Spinal cord (tissue), 10 donors: Measurements from ENCODE around the gene ARAP1. TPM values are rescaled to one million over a fixed set of nuclear protein-coding genes. Genes with fewer than 3 reads are reported as not detected.

Experiments
- DNase-seq, 6 donors: peaks; one replicate each; pipeline versions ENCODE4 v3.0.0 to v3.0.0-alpha.2; 2013 to 2015; ENCODE audit warnings: low spot score in 6 of 6, low read depth in 4 of 6
- H3K27ac ChIP-seq: one replicate; pipeline ENCODE4 v1.5.1; 2013; ENCODE audit warnings: low read depth, low read length, control low read depth
- H3K27me3 ChIP-seq: one replicate; pipeline ENCODE4 v1.6.1; 2013; ENCODE audit warnings: low read length; ENCODE audit not compliant: control insufficient read depth, insufficient read depth
- H3K36me3 ChIP-seq: one replicate; pipeline ENCODE4 v1.6.1; 2013; ENCODE audit warnings: low read length; ENCODE audit not compliant: control insufficient read depth, insufficient read depth
- H3K4me1 ChIP-seq: one replicate; pipeline ENCODE4 v1.6.1; 2013; ENCODE audit warnings: low read length; ENCODE audit not compliant: control insufficient read depth, insufficient read depth
- H3K4me3 ChIP-seq: one replicate; pipeline ENCODE4 v1.5.1; 2013; ENCODE audit warnings: low read depth, low read length, control low read depth
- H3K9me3 ChIP-seq: one replicate; pipeline ENCODE4 v1.6.1; 2013; ENCODE audit warnings: low read length; ENCODE audit not compliant: control insufficient read depth, insufficient read depth
- WGBS: methylation state at CpG from one replicate; pipeline ENCODE4 v1.1.5; 2013; ENCODE audit warnings: missing lambda C conversion rate; ENCODE audit not compliant: insufficient coverage; 5-methylcytosine and 5-hydroxymethylcytosine counted together
- polyA plus RNA-seq, 2 donors: library from polyadenylated mRNA; unstranded; fragments of 120-200 nt; gene quantifications; one replicate each; pipeline ENCODE4 v1.2.1, GENCODE V29; 2013; ENCODE audit not compliant: insufficient read length in 2 of 2
- total RNA-seq, 2 donors: library from RNA; depleted of rRNA in 1 of 2; stranded (reverse); fragments of 120-200 nt in 1 of 2; fragments of >200 nt in 1 of 2; gene quantifications; one replicate each; pipeline versions ENCODE4 v1.2.3 to v1.2.4, GENCODE V29; 2013 to 2014
- donor health status: healthy.

ARAP1 gene
- total and polyA plus RNA-seq, 4 donors: 44.8 to 79.2 (median 52.1) TPM

- Histone ChIP-seq H3K27ac (no peak overlapping the region), H3K9me3 (no peaks in the 10 kb centered on the region), H3K36me3 (peaks cover 31% of the 10 kb centered on the region), H3K4me1 (peaks cover 43% of the 10 kb centered on the region), H3K27me3 (no peaks in the 10 kb centered on the region), H3K4me3 (peak overlapping the region; percentile 32)
- DNase-seq: no peak
- 94% methylated on average over 7 of the region's 10 CpGs for WGBS
These were observed 28.3 kb upstream of the ARAP1 start for GRCh38 chr11:72780296-72781062.

DNA sequence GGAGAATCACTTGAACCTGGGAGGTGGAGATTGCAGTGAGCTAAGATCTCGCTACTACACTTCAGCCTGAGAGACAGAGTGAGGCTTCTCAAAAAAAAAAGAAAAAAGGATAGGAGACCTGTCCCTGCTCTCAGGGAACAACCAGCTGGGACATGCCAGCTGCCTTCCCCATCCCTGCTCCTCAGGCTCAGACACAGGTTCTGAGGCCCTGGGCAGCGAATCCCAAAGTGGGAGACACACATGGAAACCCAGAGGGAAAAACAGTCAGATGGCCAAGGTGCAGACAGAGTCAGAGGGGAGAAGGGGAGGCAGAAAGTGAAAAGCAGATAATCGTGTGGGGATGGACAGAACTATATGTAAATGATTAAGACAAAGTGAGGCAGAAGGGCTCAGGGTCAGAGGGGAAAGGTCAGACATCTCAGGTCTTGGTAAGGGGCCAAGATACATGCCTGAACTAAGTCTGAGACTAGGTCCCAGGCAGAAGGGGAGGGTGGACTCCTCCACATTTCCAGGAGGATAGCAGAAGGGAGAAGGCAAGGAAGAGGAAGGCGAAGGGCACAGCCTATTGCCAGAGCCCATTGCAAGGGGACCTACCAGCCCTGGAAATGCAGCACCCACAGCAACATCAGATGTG lies 27.4 kb upstream of the ARAP1 start:
- 43% methylated on average over 1 of the region's 4 CpGs for WGBS
- Histone ChIP-seq H3K4me1 (peaks cover 51% of the 10 kb centered on the region), H3K4me3 (no peak overlapping the region), H3K9me3 (no peaks in the 10 kb centered on the region), H3K27me3 (no peaks in the 10 kb centered on the region), H3K27ac (no peak overlapping the region), H3K36me3 (peaks cover 31% of the 10 kb centered on the region)
- no peak for DNase-seq

DNA sequence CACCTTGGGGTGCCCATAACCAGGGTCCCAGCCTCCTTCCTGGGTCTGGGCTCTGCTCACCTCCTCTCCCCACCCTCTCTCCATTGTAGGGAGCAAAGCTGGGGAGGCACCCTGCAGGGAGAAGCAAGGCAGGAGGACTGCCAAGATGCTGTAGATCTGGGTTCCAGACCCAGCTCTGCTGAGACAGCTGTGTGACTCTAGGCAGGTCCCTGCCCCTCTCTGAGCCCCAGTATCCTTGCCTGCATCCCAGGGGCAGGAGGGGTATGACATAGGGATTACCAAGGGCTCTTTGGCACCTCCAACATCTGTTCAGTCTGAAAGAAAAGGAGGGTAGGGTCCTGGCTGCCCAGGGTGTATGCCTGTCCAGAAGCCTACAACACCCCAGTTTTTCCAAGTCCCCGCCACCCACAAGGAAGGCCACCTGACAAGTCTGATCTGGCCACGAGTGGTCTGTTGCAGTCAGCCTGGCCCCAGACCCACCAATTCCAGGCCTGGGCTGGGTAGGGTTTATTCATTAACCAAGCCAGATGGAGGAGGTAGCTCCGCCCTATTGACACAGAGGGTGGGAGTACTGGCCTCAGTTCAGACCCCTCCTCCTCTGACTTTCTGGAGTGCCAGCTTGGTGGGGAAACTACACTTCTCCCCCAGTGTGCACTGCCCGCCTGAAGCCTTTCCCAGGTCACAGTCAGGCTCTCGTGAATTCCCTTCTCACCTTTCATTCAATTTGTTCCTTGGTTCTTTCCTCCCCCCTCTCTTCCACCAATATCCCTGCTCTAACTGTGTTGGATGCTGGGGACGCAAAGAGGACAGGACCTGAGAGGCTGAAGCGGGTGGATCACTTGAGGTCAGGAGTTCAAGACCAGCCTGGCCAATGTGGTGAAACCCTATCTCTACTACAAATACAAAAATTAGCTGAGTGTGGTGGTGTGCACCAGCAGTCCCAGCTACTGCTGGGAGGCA lies 26.6 kb upstream of the ARAP1 start:
- Histone ChIP-seq H3K27me3 (no peaks in the 10 kb centered on the region), H3K36me3 (peaks cover 37% of the 10 kb centered on the region), H3K4me1 (peaks cover 59% of the 10 kb centered on the region), H3K4me3 (no peak overlapping the region), H3K27ac (no peak overlapping the region), H3K9me3 (no peaks in the 10 kb centered on the region)
- DNase-seq: no peak
- WGBS: 64% methylated on average over 2 of the region's 7 CpGs

DNA sequence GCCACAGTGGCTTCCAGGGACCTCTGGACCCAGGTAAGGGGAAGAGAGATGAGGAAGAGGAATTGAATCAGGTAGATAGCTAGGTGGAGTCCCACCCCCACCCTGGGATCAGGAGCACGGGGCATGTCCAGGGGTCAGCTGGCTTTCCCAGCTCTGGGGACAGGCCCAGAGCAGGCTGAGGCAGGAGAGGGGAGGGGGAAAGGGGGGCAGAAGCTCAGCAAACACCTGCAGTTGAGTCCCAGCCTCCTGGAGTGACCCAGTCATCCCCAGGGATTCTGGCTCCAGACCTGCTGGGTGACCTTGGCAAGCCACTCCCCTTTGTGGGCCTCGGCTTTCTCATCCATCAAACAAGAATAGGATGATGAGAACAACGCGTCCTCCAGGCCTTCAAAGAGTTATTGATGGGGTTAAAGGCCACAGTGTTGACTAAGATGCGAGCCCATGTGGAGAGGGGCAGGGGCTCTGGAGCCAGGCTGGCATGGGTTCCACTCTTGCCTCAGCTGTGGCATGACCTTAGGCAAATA lies 25.6 kb upstream of the ARAP1 start:
- Histone ChIP-seq H3K27ac (no peak overlapping the region), H3K36me3 (peaks cover 37% of the 10 kb centered on the region), H3K9me3 (no peaks in the 10 kb centered on the region), H3K27me3 (no peaks in the 10 kb centered on the region), H3K4me1 (peaks cover 64% of the 10 kb centered on the region), H3K4me3 (no peak overlapping the region)
- WGBS: 63% methylated on average over 2 of the region's 5 CpGs
- DNase-seq: no peak

GRCh38 chr11:72776844-72777754 lies 24.9 kb upstream of the ARAP1 start:
- DNase-seq: no peak
- Histone ChIP-seq H3K27ac (no peak overlapping the region), H3K4me1 (peaks cover 61% of the 10 kb centered on the region), H3K4me3 (no peak overlapping the region), H3K36me3 (peaks cover 39% of the 10 kb centered on the region), H3K9me3 (no peaks in the 10 kb centered on the region), H3K27me3 (no peaks in the 10 kb centered on the region)
- WGBS: 78% methylated on average over 6 of the region's 7 CpGs

DNA sequence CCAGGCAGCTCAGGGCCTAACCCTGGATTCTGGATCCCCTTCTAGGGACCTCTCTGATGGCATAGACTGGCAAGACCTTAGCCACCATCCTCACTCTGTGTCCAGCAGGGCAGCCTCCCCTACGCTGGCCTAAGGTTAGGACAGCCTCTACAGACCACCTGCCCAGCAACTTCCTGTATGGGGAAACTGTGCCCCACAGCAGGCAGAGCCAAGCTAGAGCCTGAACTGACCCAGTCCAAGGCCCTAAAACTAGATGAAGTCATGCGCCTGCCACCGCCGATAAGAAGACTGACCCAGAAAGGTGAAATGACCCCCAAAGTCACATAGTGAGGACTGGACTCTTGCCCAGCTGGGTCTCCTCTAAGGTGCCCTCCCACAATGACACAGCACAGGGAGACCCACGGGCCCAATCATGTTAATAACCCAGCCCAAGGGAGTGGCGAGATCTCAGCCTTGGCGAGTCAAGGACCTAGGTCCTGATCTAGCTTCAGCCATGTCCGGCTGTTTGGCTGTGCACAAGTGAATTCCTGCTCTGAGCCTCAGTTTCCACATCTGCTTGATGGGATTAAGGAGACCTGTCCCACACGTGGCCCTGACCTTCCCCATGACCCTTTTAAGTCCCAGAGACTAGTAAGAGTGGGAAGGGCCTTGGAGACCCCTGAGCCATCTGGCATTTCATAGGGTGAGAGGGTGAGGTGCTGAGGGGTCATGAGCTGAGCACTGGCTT lies 24.1 kb upstream of the ARAP1 start:
- no peak for DNase-seq
- 92% methylated on average over 8 of the region's 9 CpGs for WGBS
- Histone ChIP-seq H3K27me3 (no peaks in the 10 kb centered on the region), H3K4me1 (peaks cover 60% of the 10 kb centered on the region), H3K36me3 (peaks cover 46% of the 10 kb centered on the region), H3K4me3 (no peak overlapping the region), H3K9me3 (no peaks in the 10 kb centered on the region), H3K27ac (no peak overlapping the region)

- Histone ChIP-seq H3K4me1 (peaks cover 52% of the 10 kb centered on the region), H3K9me3 (no peaks in the 10 kb centered on the region), H3K4me3 (no peak overlapping the region), H3K27me3 (no peaks in the 10 kb centered on the region), H3K36me3 (peaks cover 47% of the 10 kb centered on the region), H3K27ac (no peak overlapping the region)
- DNase-seq: no peak
- 97% methylated on average over 7 of the region's 7 CpGs for WGBS
These were observed 23.3 kb upstream of the ARAP1 start for GRCh38 chr11:72775288-72776110.

- WGBS: no CpG with 5 or more reads among the region's 6 CpGs
These were observed 22.3 kb upstream of the ARAP1 start for GRCh38 chr11:72774499-72774898.

More at GRCh38 chr11:72774499-72774898, 22.3 kb upstream of the ARAP1 start:
- H3K9me3 ChIP-seq: no peaks in the 10 kb centered on the region
- H3K27me3 ChIP-seq: no peaks in the 10 kb centered on the region
- H3K36me3 ChIP-seq: peaks cover 40% of the 10 kb centered on the region
- peaks cover 45% of the 10 kb centered on the region for H3K4me1 ChIP-seq
- DNase-seq: no peak
- no peak overlapping the region for H3K4me3 ChIP-seq
- H3K27ac ChIP-seq: no peak overlapping the region
